Mucosa of rectum (tissue), 2 donors: ENCODE data around the gene CFAP97D2.
A peak's percentile ranks its signal among the peaks of the same experiment; 100 is the strongest.
"Not testable (repeated sequence)": the region's sequence is repeated elsewhere in the genome, so short reads cannot be mapped to it uniquely, and the experiment has no call there.

Experiments used
- H3K27ac ChIP-seq, 2 donors: one replicate each; pipeline ENCODE4 v1.7.0; 2013; ENCODE audit warnings: inconsistent platforms in 2 of 2, low read depth in 2 of 2, low read length in 2 of 2
- H3K27me3 ChIP-seq, 2 donors: one replicate each; pipeline ENCODE4 v1.7.0; 2013; ENCODE audit warnings: low read length in 2 of 2; ENCODE audit not compliant: control insufficient read depth in 2 of 2, insufficient read depth in 2 of 2
- H3K36me3 ChIP-seq, 2 donors: one replicate each; pipeline ENCODE4 v1.7.0; 2013; ENCODE audit warnings: low read length in 2 of 2; ENCODE audit not compliant: control insufficient read depth in 2 of 2, insufficient read depth in 2 of 2
- H3K4me1 ChIP-seq, 2 donors: one replicate each; pipeline ENCODE4 v1.7.0; 2013; ENCODE audit warnings: low read length in 2 of 2, mild to moderate bottlenecking in 1 of 2; ENCODE audit not compliant: control insufficient read depth in 2 of 2, insufficient read depth in 2 of 2
- H3K4me3 ChIP-seq, 2 donors: one replicate each; pipeline ENCODE4 v1.7.0; 2013; ENCODE audit warnings: low read length in 2 of 2
- H3K9ac ChIP-seq, 2 donors: one replicate each; pipeline ENCODE4 v1.7.0; 2013; ENCODE audit warnings: low read length in 2 of 2, low read depth in 1 of 2, mild to moderate bottlenecking in 1 of 2
- H3K9me3 ChIP-seq, 2 donors: one replicate each; pipeline ENCODE4 v1.7.0; 2013; ENCODE audit warnings: low read length in 2 of 2; ENCODE audit not compliant: control insufficient read depth in 2 of 2
- donor health status: healthy.
- donor health status: Normal muscosa, but diverticular disease.

The CFAP97D2 gene

GRCh38 chr13:114157869-114158495 lies 21.1 kb upstream of the CFAP97D2 start:
- Histone ChIP-seq H3K9me3 (no peaks in the 10 kb centered on the region), H3K27ac (no peak overlapping the region), H3K27me3 (no peaks in the 10 kb centered on the region), H3K9ac (no peak overlapping the region), H3K4me3 (no peak overlapping the region), H3K36me3 (no peaks in the 10 kb centered on the region), H3K4me1 (peaks cover 16 to 21% of the 10 kb centered on the region in 2 donors)

GRCh38 chr13:114158869-114159666 lies 20.0 kb upstream of the CFAP97D2 start:
- H3K4me1 ChIP-seq, result peaks cover 16 to 21% of the 10 kb centered on the region in 2 donors
- H3K27ac ChIP-seq, H3K9me3 ChIP-seq, H3K36me3 ChIP-seq, H3K4me3 ChIP-seq, H3K27me3 ChIP-seq, H3K9ac ChIP-seq: not testable (repeated sequence)

- Histone ChIP-seq H3K9ac (no peak overlapping the region), H3K9me3 (no peaks in the 10 kb centered on the region), H3K36me3 (no peaks in the 10 kb centered on the region), H3K4me3 (no peak overlapping the region), H3K4me1 (peaks cover 16 to 21% of the 10 kb centered on the region in 2 donors), H3K27ac (no peak overlapping the region), H3K27me3 (no peaks in the 10 kb centered on the region)
These were observed 18.0 kb upstream of the CFAP97D2 start for GRCh38 chr13:114161028-114161556.

GRCh38 chr13:114161644-114162532 lies 17.2 kb upstream of the CFAP97D2 start:
- no peaks in the 10 kb centered on the region for H3K36me3 ChIP-seq
- peak overlapping the region; percentile 36 to 68 for H3K4me3 ChIP-seq
- peak overlapping the region in 1 of 2 donors; percentile 53 for H3K27ac ChIP-seq
- H3K9ac ChIP-seq, result peak overlapping the region; percentile 26 to 28
- H3K4me1 ChIP-seq, result peaks cover 16 to 19% of the 10 kb centered on the region in 2 donors
- H3K9me3 ChIP-seq, result no peaks in the 10 kb centered on the region
- H3K27me3 ChIP-seq, result no peaks in the 10 kb centered on the region

GRCh38 chr13:114162533-114162922 lies 16.5 kb upstream of the CFAP97D2 start:
- Histone ChIP-seq H3K27me3 (no peaks in the 10 kb centered on the region), H3K9me3 (no peaks in the 10 kb centered on the region), H3K4me3 (peak overlapping the region in 1 of 2 donors; percentile 68), H3K36me3 (no peaks in the 10 kb centered on the region), H3K4me1 (peaks cover 16% of the 10 kb centered on the region in 2 donors), H3K9ac (peak overlapping the region; percentile 26 to 28), H3K27ac (peak overlapping the region in 1 of 2 donors; percentile 53)

GRCh38 chr13:114164053-114164452 lies 15.0 kb upstream of the CFAP97D2 start:
- Histone ChIP-seq H3K9ac (no peak overlapping the region), H3K27ac (no peak overlapping the region), H3K27me3 (no peaks in the 10 kb centered on the region), H3K36me3 (no peaks in the 10 kb centered on the region), H3K9me3 (no peaks in the 10 kb centered on the region), H3K4me3 (no peak overlapping the region), H3K4me1 (peaks cover 16% of the 10 kb centered on the region in 2 donors)

GRCh38 chr13:114164681-114165429 lies 14.2 kb upstream of the CFAP97D2 start:
- Histone ChIP-seq H3K4me3 (no peak overlapping the region), H3K9me3 (no peaks in the 10 kb centered on the region), H3K9ac (no peak overlapping the region), H3K27me3 (no peaks in the 10 kb centered on the region), H3K27ac (no peak overlapping the region), H3K4me1 (peaks cover 16% of the 10 kb centered on the region in 2 donors), H3K36me3 (no peaks in the 10 kb centered on the region)

GRCh38 chr13:114166381-114167131 lies 12.5 kb upstream of the CFAP97D2 start:
- H3K27ac ChIP-seq, result no peak overlapping the region
- no peak overlapping the region for H3K4me3 ChIP-seq
- no peaks in the 10 kb centered on the region for H3K36me3 ChIP-seq
- no peaks in the 10 kb centered on the region for H3K27me3 ChIP-seq
- H3K4me1 ChIP-seq, result peaks cover 14 to 16% of the 10 kb centered on the region in 2 donors
- H3K9ac ChIP-seq, result no peak overlapping the region
- H3K9me3 ChIP-seq, result no peaks in the 10 kb centered on the region

GRCh38 chr13:114167426-114167825 lies 11.6 kb upstream of the CFAP97D2 start:
- Histone ChIP-seq H3K4me3 (no peak overlapping the region), H3K9ac (no peak overlapping the region), H3K36me3 (no peaks in the 10 kb centered on the region), H3K27me3 (no peaks in the 10 kb centered on the region), H3K27ac (no peak overlapping the region), H3K9me3 (no peaks in the 10 kb centered on the region), H3K4me1 (peaks cover 6 to 7% of the 10 kb centered on the region in 2 donors)
